Measurements from ENCODE around the gene EPB41L4B. TPM values are rescaled to one million over a fixed set of nuclear protein-coding genes. Genes with fewer than 3 reads are reported as not detected.

The EPB41L4B gene
- total RNA-seq, 1 experiment from 2014 or later: 8.1 TPM

- Histone ChIP-seq H3K9ac (ENCODE audit: low read length) (no peak overlapping the region), H2AFZ (ENCODE audit: low read depth, low read length, poor library complexity, severe bottlenecking) (no peak overlapping the region), H3K9me2 (ENCODE audit: insufficient read depth) (no peaks in the 10 kb centered on the region), H3K79me2 (ENCODE audit: insufficient read depth, low read length) (no peaks in the 10 kb centered on the region), H3K4me3 (replicated peaks in 1 of 2; ENCODE audit: low read depth in 1 of 2, low read length in 2 of 2) (no peak overlapping the region), H3K36me3 (ENCODE audit: control insufficient read depth in 1 of 2, insufficient read depth in 2 of 2, low read length in 2 of 2) (no peaks in the 10 kb centered on the region), H3K27me3 (ENCODE audit: insufficient read depth, low read length) (no peaks in the 10 kb centered on the region), H3K4me2 (ENCODE audit: low read length) (no peak overlapping the region), H3K4me1 (ENCODE audit: control insufficient read depth in 1 of 2, insufficient read depth in 2 of 2, low read length in 2 of 2) (peaks cover 0 to 10% of the 10 kb centered on the region in 2 experiments; a peak in 1 of 4 replicates), H4K20me1 (ENCODE audit: insufficient read depth) (no peaks in the 10 kb centered on the region), H3K27ac (ENCODE audit: low read depth, low read length) (no peak overlapping the region), H3K9me3 (ENCODE audit: control insufficient read depth in 1 of 2, insufficient read depth in 1 of 2, low read depth in 1 of 2, low read length in 2 of 2) (no peaks in the 10 kb centered on the region)
- TF ChIP-seq JUND (IDR thresholded peaks at IDR 0.05) (no peak), SIN3A (IDR thresholded peaks at IDR 0.05; ENCODE audit: low read depth) (no peak), EGR1 (IDR thresholded peaks at IDR 0.05; ENCODE audit: low read depth) (no peak), ZFX (IDR thresholded peaks at IDR 0.05) (no peak), ZNF274 (IDR thresholded peaks at IDR 0.05; ENCODE audit: low read depth, low read length) (no peak), YY1 (IDR thresholded peaks at IDR 0.05; ENCODE audit: extremely low read depth, insufficient replicate concordance, low read depth, low read length) (no peak), CBX3 (IDR thresholded peaks at IDR 0.05; ENCODE audit: low read depth) (no peak), SP1 (IDR thresholded peaks at IDR 0.05; ENCODE audit: low read depth) (no peak), RAD21 (IDR thresholded peaks at IDR 0.05; ENCODE audit: low read depth) (no peak), TCF7L2 (IDR thresholded peaks at IDR 0.05; ENCODE audit: borderline replicate concordance, extremely low read depth, insufficient read depth, insufficient read length) (no peak), CEBPB (IDR thresholded peaks at IDR 0.05; ENCODE audit: low read depth) (no peak), EZH2phosphoT487 (IDR thresholded peaks at IDR 0.05; ENCODE audit: borderline replicate concordance) (no peak), POLR2AphosphoS5 (IDR thresholded peaks at IDR 0.05; ENCODE audit: low read depth, low read length) (no peak), EZH2 (IDR thresholded peaks at IDR 0.05) (no peak), ATF3 (IDR thresholded peaks at IDR 0.05) (no peak), POLR2A (IDR thresholded peaks at IDR 0.05; ENCODE audit: borderline replicate concordance, extremely low read depth, insufficient read depth, insufficient read length) (no peak), REST (IDR thresholded peaks at IDR 0.05; ENCODE audit: low read depth) (no peak)
- TF ChIP-seq, protein P1, sequence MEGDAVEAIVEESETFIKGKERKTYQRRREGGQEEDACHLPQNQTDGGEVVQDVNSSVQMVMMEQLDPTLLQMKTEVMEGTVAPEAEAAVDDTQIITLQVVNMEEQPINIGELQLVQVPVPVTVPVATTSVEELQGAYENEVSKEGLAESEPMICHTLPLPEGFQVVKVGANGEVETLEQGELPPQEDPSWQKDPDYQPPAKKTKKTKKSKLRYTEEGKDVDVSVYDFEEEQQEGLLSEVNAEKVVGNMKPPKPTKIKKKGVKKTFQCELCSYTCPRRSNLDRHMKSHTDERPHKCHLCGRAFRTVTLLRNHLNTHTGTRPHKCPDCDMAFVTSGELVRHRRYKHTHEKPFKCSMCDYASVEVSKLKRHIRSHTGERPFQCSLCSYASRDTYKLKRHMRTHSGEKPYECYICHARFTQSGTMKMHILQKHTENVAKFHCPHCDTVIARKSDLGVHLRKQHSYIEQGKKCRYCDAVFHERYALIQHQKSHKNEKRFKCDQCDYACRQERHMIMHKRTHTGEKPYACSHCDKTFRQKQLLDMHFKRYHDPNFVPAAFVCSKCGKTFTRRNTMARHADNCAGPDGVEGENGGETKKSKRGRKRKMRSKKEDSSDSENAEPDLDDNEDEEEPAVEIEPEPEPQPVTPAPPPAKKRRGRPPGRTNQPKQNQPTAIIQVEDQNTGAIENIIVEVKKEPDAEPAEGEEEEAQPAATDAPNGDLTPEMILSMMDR (IDR thresholded peaks at IDR 0.05 in 2 of 3, conservative IDR thresholded peaks at IDR 0.05 in 1 of 3; ENCODE audit: borderline replicate concordance in 1 of 3, insufficient read depth in 1 of 3, low read depth in 2 of 3, low read length in 2 of 3): no peak
- TF ChIP-seq, protein P2, sequence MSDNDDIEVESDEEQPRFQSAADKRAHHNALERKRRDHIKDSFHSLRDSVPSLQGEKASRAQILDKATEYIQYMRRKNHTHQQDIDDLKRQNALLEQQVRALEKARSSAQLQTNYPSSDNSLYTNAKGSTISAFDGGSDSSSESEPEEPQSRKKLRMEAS (IDR thresholded peaks at IDR 0.05): no peak
- DNase-seq (ENCODE audit: low read depth, low spot score) (no peak), ATAC-seq (no peak)
- BruUV-seq (replicated peaks): no TSS peak
- POLR2A ChIA-PET: interaction anchor here (1.5 kb wide), 1 partner anchor 170 kb away, joined by 3 read pairs; no protein-coding TSS in a partner anchor
- intact Hi-C loops (cut with micrococcal nuclease): loop anchor here (2.0 kb wide), 1 partner anchor 138 kb away; the partner anchor contains the start of gene EPB41L4B
- CTCF ChIA-PET: interaction anchor here (0.7 to 2.1 kb wide), 21 partner anchors 9 to 287 kb away, joined by 3 to 18 read pairs (median 4); no protein-coding TSS in a partner anchor
- RAD21 ChIA-PET (ENCODE audit: low non-redundant PET in 1 of 2, low total read pairs in 2 of 2, uncharacterized antibody in 2 of 2, unreplicated experiment in 2 of 2): interaction anchor here in 1 of 2 experiments (1.0 kb wide), 1 partner anchor 134 kb away, joined by 5 read pairs; no protein-coding TSS in a partner anchor
These were observed 138.3 kb downstream of the EPB41L4B start for GRCh38 chr9:109182550-109182939.
